HepG2 (cell line): Measurements from ENCODE around the gene ZFHX3. TPM values are rescaled to one million over a fixed set of nuclear protein-coding genes. Genes with fewer than 3 reads are reported as not detected.

Experiments
- ESRRA ChIP-seq: sonication (generic); formaldehyde crosslinking; IDR thresholded peaks from 2 replicates; pipeline ENCODE4 v1.5.1; 2020; ENCODE audit warnings: mild to moderate bottlenecking, low read depth, missing genetic modification reagents
- NONO ChIP-seq, 2 experiments: fragments of 450-650 bp in 1 of 2; sonication (generic) in 1 of 2; formaldehyde crosslinking in 1 of 2; IDR thresholded peaks in 1 of 2; conservative IDR thresholded peaks in 1 of 2; 2 replicates each; pipeline versions ENCODE4 v1.6.1 to v1.8.0; 2017 to 2022; ENCODE audit warnings: mild to moderate bottlenecking in 1 of 2, missing genetic modification reagents in 1 of 2, moderate library complexity in 1 of 2
- PHF5A ChIP-seq: IDR thresholded peaks from one replicate; pipeline ENCODE4 v1.6.1; 2018; ENCODE audit warnings: low read depth, missing genetic modification reagents; ENCODE audit not compliant: unreplicated experiment
- POLR2AphosphoS5 ChIP-seq: IDR thresholded peaks from 2 replicates; pipeline ENCODE4 v1.6.1; 2012; ENCODE audit warnings: low read depth, low read length
- TCF7L2 ChIP-seq: IDR thresholded peaks from 2 replicates; pipeline ENCODE4 v1.6.1; 2011; ENCODE audit warnings: mild to moderate bottlenecking, low read depth, low read length, moderate library complexity
- ZBTB7A ChIP-seq: sonication (generic); formaldehyde crosslinking; IDR thresholded peaks from 2 replicates; pipeline ENCODE4 v1.8.0; 2022; ENCODE audit warnings: mild to moderate bottlenecking, missing genetic modification reagents
- ZNF326 ChIP-seq: sonication (generic); formaldehyde crosslinking; IDR thresholded peaks from 2 replicates; pipeline ENCODE4 v1.4.0; 2020; ENCODE audit warnings: missing genetic modification reagents, borderline replicate concordance
- ZNF354B ChIP-seq: sonication (generic); formaldehyde crosslinking; IDR thresholded peaks from 2 replicates; pipeline ENCODE4 v1.8.0; 2022; ENCODE audit warnings: mild to moderate bottlenecking, missing genetic modification reagents
- ZNF367 ChIP-seq: sonication (generic); formaldehyde crosslinking; IDR thresholded peaks from 2 replicates; pipeline ENCODE4 v1.4.0; 2020; ENCODE audit warnings: missing genetic modification reagents, borderline replicate concordance
- polyA plus RNA-seq, 8 experiments: library from polyadenylated mRNA; depleted of rRNA in 3 of 8; stranded (reverse) in 7 of 8; unstranded in 1 of 8; fragments of >200 nt; fragmentation: Illumina TruSeq in 4 of 8; extraction: Trizol in 4 of 8; gene quantifications; 2 replicates each; pipeline versions ENCODE4 v1.2.1 to v1.2.3, GENCODE V29; 2011 to 2016; ENCODE audit warnings: low read depth in 4 of 8, missing spikeins in 1 of 8, mixed read lengths in 1 of 8; ENCODE audit not compliant: insufficient read depth in 1 of 8
- total RNA-seq, 5 experiments: library from RNA; depleted of rRNA; stranded (reverse); fragments of >200 nt; fragmentation: Illumina TruSeq; extraction: Trizol; gene quantifications; 2 replicates each; pipeline ENCODE4 v1.2.3, GENCODE V29; 2016; ENCODE audit warnings: low read depth in 1 of 5
- TF ChIP-seq, protein P1 (sequence below): sonication (generic); formaldehyde crosslinking; IDR thresholded peaks from 2 replicates; pipeline ENCODE4 v1.8.1; 2023; ENCODE audit warnings: mild to moderate bottlenecking, missing genetic modification reagents
- TF ChIP-seq, protein P2 (sequence below): fragments of 450-650 bp; IDR thresholded peaks from 2 replicates; pipeline ENCODE4 v1.6.1; 2016
- TF ChIP-seq, protein P3 (sequence below): sonication (generic); formaldehyde crosslinking; conservative IDR thresholded peaks from 2 replicates; pipeline ENCODE4 v1.4.0; 2020; ENCODE audit warnings: missing genetic modification reagents
- TF ChIP-seq, protein P4 (sequence below): sonication (generic); formaldehyde crosslinking; IDR thresholded peaks from 2 replicates; pipeline ENCODE4 v1.9.0; 2022; ENCODE audit warnings: low read depth, missing genetic modification reagents

The ZFHX3 gene
- total and polyA plus RNA-seq, 2 of the 13 experiments (the other 11 are each of a cell fraction or from before 2014, with no cell fraction given) = 5.0 to 6.0 TPM

DNA sequence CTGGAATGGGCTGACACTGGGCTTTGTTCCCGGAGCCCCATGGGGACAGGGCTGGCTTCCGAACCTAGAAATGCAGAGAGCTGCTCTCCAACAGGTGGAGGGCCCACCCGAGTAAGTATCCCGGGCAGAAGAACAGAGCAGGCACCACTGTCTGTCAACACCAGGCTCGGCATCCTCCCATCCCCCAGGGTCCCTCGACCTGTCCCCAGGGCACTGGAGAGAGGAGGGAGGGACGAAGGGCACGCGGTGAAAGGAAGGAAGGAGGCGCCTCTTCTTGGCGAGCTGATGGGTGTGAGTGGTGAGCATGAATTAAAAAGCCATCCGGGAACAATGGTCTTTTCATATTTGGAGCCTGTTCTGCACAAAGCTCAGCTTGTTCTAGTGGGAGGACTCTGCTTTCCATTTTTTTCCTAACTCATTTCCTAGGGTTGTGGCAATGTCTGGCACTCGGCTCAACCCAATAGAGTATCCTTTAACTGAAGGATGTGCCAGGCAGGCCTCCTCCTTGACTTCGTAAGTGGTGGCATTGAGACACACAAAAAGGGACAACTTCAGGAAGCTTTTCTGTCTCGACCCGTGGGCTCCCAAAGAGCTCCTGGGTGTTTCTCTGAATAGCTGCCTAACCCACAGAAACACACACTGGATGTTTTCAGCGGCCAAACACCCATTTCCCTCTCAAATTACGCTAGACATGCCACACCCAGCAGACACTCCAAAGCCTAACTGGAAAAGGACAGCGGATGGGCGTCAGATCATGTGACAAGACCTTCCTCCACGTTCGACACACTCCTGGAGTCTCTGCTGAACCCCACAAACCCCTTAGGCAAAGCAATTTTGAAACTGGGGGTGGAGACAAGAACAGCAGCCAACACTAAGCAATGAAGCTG, 47.7 kb downstream of the ZFHX3 start (continued):
- TF ChIP-seq PHF5A (CRISPR knock-in tag) (no peak), ZNF367 (CRISPR knock-in tag) (no peak), TCF7L2 (no peak), NONO (IDR thresholded peaks at IDR 0.05) (no peak), NONO (CRISPR knock-in tag; conservative IDR thresholded peaks at IDR 0.05) (peak; percentile 75), ZNF326 (CRISPR knock-in tag) (no peak), POLR2AphosphoS5 (no peak), ZBTB7A (CRISPR knock-in tag) (no peak; the same call in 1 of the 2 replicates), ESRRA (CRISPR knock-in tag) (no peak), ZNF354B (CRISPR knock-in tag) (no peak)
- TF ChIP-seq, protein P1, sequence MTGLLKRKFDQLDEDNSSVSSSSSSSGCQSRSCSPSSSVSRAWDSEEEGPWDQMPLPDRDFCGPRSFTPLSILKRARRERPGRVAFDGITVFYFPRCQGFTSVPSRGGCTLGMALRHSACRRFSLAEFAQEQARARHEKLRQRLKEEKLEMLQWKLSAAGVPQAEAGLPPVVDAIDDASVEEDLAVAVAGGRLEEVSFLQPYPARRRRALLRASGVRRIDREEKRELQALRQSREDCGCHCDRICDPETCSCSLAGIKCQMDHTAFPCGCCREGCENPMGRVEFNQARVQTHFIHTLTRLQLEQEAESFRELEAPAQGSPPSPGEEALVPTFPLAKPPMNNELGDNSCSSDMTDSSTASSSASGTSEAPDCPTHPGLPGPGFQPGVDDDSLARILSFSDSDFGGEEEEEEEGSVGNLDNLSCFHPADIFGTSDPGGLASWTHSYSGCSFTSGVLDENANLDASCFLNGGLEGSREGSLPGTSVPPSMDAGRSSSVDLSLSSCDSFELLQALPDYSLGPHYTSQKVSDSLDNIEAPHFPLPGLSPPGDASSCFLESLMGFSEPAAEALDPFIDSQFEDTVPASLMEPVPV (CRISPR knock-in tag) = no peak
- TF ChIP-seq, protein P2, sequence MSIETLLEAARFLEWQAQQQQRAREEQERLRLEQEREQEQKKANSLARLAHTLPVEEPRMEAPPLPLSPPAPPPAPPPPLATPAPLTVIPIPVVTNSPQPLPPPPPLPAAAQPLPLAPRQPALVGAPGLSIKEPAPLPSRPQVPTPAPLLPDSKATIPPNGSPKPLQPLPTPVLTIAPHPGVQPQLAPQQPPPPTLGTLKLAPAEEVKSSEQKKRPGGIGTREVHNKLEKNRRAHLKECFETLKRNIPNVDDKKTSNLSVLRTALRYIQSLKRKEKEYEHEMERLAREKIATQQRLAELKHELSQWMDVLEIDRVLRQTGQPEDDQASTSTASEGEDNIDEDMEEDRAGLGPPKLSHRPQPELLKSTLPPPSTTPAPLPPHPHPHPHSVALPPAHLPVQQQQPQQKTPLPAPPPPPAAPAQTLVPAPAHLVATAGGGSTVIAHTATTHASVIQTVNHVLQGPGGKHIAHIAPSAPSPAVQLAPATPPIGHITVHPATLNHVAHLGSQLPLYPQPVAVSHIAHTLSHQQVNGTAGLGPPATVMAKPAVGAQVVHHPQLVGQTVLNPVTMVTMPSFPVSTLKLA = no peak
- TF ChIP-seq, protein P3, sequence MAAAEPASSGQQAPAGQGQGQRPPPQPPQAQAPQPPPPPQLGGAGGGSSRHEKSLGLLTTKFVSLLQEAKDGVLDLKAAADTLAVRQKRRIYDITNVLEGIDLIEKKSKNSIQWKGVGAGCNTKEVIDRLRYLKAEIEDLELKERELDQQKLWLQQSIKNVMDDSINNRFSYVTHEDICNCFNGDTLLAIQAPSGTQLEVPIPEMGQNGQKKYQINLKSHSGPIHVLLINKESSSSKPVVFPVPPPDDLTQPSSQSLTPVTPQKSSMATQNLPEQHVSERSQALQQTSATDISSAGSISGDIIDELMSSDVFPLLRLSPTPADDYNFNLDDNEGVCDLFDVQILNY (CRISPR knock-in tag) = no peak
- TF ChIP-seq, protein P4, sequence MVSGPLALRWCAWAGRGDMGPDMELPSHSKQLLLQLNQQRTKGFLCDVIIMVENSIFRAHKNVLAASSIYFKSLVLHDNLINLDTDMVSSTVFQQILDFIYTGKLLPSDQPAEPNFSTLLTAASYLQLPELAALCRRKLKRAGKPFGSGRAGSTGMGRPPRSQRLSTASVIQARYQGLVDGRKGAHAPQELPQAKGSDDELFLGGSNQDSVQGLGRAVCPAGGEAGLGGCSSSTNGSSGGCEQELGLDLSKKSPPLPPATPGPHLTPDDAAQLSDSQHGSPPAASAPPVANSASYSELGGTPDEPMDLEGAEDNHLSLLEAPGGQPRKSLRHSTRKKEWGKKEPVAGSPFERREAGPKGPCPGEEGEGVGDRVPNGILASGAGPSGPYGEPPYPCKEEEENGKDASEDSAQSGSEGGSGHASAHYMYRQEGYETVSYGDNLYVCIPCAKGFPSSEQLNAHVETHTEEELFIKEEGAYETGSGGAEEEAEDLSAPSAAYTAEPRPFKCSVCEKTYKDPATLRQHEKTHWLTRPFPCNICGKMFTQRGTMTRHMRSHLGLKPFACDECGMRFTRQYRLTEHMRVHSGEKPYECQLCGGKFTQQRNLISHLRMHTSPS = peak; percentile 75
